VCaP (cell line): ENCODE data around the gene SELENBP1.

Source experiments
- H3K27ac ChIP-seq: fragments of 450-650 bp; 2 replicates; pipeline ENCODE4 v1.5.1; 2017
- TF ChIP-seq, protein P1 (sequence below): fragments of 450-650 bp; conservative IDR thresholded peaks from 2 replicates; pipeline ENCODE4 v1.5.1; 2017; ENCODE audit warnings: mild to moderate bottlenecking, moderate library complexity

SELENBP1 gene

DNA sequence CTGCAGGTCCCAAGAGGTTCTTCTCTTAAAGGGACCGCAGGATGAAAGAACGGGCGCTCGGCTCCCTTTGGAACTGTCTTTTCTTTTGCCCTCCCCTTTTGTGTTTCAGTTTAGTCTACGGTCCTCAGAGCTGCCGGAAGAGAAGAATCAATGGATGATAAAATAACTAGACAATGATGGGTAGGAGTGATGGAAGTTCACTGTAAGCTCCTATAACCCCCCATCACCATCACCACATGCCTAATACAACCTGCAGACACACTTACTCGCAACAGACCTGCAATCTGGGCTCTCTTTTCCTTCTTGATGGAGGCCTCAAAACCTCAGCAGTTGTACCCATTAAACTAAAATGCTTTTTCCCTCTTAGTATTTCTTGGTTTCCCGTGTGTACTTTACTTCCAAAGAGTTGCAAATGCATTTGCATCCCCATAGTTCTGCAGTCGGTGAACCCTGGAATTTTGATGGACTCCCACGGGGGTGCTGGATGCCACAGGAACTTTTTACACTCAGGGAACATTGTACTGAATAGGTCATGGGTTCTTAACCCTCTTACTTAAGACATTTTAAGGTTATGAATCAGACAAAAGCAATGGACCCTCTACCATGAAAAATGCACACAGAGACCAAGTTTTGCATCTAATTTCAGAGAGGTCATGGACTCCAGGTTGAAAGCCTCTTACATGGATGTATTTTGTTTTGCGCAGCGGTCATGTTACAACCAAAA is 24.8 kb downstream of the SELENBP1 start:
- TF ChIP-seq, protein P1, sequence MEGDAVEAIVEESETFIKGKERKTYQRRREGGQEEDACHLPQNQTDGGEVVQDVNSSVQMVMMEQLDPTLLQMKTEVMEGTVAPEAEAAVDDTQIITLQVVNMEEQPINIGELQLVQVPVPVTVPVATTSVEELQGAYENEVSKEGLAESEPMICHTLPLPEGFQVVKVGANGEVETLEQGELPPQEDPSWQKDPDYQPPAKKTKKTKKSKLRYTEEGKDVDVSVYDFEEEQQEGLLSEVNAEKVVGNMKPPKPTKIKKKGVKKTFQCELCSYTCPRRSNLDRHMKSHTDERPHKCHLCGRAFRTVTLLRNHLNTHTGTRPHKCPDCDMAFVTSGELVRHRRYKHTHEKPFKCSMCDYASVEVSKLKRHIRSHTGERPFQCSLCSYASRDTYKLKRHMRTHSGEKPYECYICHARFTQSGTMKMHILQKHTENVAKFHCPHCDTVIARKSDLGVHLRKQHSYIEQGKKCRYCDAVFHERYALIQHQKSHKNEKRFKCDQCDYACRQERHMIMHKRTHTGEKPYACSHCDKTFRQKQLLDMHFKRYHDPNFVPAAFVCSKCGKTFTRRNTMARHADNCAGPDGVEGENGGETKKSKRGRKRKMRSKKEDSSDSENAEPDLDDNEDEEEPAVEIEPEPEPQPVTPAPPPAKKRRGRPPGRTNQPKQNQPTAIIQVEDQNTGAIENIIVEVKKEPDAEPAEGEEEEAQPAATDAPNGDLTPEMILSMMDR, result no peak
- H3K27ac ChIP-seq, result peak overlapping the region; percentile 88

DNA sequence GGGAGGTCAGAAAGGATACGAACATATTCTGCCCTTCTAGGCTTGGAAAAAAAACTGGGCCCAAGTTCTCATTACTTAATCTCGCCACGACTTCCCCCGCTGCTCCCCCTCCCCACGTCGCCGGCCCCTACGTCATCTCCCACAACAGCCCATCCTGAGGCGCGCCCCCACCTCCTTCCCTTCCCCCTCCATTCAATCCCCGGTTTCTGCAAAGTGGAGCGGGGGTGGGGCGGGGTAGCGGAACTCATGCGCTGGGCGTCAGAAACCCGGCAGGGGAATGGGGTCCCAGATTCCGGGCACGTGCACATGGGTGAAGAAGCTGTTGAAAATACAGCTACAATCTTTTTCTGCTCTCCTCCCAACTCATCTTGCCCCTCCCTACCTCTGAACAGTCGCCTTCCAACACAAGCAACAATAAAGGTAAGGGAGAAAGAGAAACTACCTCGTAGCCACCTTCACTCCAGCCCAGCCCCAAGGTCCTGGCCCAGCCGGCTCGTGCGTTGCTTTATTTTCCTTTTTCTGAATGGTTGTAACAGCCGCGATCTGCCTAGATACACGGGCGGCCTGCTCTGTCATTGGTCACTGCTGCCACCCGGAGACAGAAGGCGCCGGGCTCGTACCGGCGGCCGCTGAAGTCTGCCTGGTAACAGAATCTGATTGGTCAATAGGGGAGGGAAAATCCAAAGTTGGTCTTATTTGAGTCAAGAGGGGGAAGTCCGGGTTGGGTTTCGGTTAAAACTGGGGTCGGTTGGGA is 25.6 kb downstream of the SELENBP1 start, which contains the start of gene RFX5:
Gene RFX5 (minus strand): TSS at position 484 of the 754 bp plus-strand sequence. CDS start 932 bp downstream, outside the sequence.
- TF ChIP-seq, protein P1, result no peak
- peak within 1 kb of the TSS; percentile 88 for H3K27ac ChIP-seq

DNA sequence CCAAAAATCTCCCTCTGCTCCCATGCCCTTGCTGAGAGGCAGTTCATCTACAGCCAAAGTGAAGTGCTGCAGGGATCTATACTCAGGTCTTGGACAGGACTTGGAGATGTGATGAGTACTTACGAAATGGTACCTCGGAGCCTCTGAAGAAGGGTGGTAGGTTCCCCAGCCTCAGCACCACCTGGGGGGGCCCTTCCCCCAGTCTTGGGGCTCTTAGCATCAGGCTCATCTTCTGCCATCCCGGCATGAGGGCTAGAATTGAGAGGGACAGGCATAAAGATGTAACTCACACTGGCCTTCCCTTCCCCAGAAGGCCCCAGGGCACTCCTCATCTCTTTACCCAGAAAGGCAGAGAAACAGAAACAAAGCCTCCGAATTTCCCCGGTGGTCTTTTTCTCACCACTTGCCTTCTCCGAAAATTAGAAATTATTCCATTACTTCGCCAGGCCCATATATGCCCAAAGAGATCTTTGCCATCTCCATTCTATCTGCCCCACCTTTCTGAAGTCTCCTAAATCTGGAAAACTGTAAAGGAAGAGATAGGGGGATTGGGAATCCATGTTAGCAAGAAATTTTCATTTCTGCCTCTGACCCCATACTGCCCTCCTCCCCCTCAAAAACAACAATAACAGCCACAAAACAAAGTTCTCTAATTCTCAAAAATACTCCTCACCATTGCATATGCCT is 26.3 kb downstream of the SELENBP1 start:
- TF ChIP-seq, protein P1, result no peak
- peak overlapping the region; percentile 88 for H3K27ac ChIP-seq

DNA sequence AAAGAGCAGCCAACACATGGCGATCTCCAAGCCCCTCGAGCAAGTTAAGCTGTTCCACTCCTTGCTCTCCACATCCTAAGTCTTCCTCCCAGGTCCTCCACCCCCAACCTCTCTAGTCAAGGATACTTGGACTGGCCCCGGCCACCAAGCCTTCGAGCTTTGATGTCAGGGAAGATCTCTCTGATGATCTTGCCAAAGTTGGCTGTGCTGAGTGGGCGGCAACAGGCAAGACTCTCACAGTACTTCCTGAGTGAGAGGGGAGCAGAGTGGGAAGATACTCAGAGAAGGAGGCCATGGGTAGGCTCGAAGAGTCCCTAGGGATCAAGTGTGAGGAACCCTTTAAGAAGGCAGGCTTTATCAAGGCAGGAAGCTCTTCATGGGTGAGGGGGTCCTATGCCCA is 28.2 kb downstream of the SELENBP1 start:
- TF ChIP-seq, protein P1, result no peak
- no peak overlapping the region for H3K27ac ChIP-seq

DNA sequence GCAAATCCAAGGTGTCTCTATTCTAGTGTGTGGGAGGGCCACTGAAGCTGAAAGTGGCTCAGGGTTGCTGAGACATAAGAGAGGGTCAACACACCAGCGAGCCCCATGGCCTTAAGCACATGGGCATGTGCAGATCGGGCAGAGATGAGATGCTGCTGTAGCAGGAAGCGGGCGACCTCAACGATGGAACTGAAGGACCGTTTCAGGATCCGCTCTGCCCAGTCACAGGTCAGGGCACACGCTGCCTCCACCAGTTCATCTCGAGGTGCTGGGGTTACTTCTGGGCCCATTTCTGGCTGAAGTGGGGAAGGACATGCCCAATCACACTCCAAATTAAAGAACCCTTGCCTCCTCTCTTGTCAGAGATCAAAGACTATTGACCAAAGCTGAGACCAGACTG is 28.9 kb downstream of the SELENBP1 start:
- H3K27ac ChIP-seq, result no peak overlapping the region
- TF ChIP-seq, protein P1, result no peak

DNA sequence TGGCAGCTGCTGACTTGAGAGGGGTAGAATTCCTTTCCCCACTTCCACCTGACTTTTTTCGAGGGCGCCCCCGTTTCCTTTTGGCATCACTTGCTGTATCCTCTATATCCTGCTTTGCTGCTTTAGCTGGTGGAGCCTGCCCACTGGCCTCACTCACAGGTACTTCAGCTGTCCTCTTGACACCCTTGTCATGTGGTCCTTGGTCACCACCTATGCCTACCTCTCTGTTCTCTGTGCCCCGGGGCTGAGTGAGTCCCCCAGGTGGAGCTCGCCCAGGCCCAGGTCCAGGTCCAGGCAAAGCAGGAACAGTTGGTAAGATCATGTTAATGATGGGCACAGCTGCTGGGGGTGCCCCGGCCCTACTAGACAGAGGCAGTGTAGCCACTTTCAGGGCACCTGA is 29.9 kb downstream of the SELENBP1 start:
- 0 out of 2 replicates have a peak overlapping the region, but pooled peaks have one; percentile 6 for H3K27ac ChIP-seq
- TF ChIP-seq, protein P1, result no peak

DNA sequence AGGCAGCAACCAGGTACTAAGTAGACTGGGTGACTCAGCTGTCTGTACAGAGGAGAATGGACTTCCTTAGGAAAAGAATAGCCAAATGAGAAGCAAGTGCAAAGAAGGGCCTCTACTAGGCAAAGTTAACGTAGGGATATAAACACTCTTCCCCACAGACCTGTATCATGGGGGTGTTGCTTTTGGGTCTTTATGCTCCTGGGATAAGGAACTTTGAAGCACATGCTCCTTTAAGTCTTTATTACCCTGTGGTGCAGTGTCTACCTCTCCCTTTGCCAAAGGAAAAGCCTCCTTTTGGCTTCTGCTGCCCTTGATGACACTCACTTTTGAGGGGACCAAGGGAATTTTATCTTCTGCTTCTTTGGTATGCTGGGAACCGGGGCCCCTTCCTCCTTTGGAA is 30.5 kb downstream of the SELENBP1 start:
- 0 out of 2 replicates have a peak overlapping the region, but pooled peaks have one; percentile 6 for H3K27ac ChIP-seq
- TF ChIP-seq, protein P1, result no peak
